Measurements from ENCODE around the gene SPRR1B.
"Not testable (repeated sequence)": the region's sequence is repeated elsewhere in the genome, so short reads cannot be mapped to it uniquely, and the experiment has no call there.

Gene SPRR1B, protein sequence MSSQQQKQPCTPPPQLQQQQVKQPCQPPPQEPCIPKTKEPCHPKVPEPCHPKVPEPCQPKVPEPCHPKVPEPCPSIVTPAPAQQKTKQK

DNA sequence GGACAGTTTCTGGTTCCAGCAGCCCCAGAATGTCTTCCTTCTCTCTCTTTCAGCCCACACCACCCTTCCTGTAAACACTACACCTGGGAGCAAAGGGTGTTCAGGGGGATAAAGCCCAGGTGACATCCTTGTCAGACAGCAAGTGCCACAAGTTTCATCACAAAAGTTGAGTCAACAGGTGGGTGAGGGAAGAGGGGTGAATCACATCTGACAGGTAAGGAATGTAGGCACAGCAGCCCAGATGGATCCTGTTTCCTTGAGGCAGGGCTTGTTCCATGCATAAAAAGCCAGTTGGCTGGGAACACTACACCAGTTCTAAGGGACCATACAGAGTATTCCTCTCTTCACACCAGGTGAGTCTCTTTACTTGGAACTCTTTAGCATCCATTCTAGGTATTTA is at the start of gene SPRR1B:
Gene SPRR1B, plus strand, starts transcription at position 309 of the 400 bp plus-strand sequence. CDS start 1,143 bp downstream, outside the sequence.
- no peak for DNase-seq

DNA sequence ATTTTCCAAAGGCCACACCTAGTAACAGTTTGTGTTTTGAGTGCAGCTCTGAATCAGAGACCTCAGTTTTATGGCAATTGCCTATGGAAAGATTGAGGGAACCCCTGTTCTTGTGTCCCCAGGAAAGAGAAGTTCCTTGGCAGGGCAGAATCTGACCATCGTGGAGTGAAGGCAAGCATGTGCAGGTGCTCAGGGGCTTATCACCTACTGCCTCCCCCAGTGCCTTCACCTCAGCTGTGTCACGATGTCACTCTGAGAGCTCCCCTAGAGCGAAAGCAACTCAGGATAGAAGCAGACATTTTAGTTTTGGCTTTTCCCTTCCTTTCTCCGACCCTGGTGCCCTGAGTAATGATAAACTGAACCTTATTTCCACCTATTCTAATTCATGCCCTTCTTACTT is 48.9 kb upstream of the SPRR1B start:
- DNase-seq = no peak

DNA sequence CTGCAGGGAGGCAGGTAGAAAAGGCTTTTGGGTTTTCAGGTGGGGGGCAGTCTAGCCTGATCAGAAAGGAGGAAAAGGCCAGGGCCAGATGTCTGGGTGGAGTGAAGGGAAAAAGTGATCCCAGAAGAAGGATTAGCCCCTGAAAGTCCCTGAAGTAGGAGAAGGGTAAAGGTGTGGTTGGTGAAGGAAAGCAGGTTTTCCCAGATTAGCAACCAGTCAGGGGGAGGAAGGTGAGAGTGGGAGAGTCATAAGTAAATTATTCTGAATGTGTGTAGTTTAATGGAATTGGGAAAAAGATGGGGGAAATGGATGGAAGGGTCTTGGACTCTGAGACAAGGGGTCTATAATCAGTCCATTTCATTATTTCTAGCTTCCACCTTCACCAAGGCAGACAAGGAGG is 47.8 kb upstream of the SPRR1B start:
- DNase-seq = no peak

- no peak for DNase-seq
Observed at GRCh38 chr1:152983743-152984142, 47.3 kb upstream of the SPRR1B start, which contains the start of gene SPRR1A. Gene SPRR1A, plus strand, starts transcription at chr1:152984081. Its CDS starts 1,150 bp downstream, at chr1:152985231.

DNA sequence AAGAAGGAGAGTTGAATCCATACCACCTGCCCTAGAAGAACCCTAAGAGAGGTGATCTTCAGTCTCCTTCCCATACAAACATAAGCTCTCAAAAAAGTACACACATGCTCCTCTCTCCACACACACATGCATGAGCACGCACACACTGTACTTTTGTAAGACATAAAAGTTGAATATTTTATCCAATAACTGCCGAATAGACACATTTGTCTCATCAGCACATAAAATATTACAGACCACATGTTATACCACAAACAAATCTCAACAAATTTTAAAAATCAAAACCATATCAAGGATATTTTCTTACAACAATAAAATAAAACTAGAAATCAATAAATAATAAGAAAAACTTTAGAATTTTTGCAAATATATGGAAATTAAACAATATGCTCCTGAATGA is 44.4 kb upstream of the SPRR1B start:
- no peak for DNase-seq

GRCh38 chr1:152993186-152993585 is 37.8 kb upstream of the SPRR1B start:
- no peak for DNase-seq

DNA sequence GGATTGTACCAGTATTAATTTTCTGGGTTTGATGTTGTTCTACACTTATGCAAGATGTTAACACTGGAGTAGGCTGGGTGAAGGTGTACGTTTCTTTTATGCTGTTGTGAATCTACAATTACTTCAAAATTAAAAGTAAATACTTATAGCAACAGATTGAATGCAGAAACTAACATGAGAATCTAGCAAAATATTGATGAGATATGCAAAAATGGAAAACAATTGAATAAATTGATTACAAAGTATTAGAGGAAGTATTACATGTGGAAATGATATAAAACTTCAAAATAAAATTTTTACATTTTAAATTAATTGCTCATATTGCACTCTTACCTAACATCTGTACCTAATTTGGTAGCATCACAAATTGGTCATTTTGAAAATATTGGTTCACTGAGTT is 35.2 kb upstream of the SPRR1B start:
- DNase-seq = no peak

DNA sequence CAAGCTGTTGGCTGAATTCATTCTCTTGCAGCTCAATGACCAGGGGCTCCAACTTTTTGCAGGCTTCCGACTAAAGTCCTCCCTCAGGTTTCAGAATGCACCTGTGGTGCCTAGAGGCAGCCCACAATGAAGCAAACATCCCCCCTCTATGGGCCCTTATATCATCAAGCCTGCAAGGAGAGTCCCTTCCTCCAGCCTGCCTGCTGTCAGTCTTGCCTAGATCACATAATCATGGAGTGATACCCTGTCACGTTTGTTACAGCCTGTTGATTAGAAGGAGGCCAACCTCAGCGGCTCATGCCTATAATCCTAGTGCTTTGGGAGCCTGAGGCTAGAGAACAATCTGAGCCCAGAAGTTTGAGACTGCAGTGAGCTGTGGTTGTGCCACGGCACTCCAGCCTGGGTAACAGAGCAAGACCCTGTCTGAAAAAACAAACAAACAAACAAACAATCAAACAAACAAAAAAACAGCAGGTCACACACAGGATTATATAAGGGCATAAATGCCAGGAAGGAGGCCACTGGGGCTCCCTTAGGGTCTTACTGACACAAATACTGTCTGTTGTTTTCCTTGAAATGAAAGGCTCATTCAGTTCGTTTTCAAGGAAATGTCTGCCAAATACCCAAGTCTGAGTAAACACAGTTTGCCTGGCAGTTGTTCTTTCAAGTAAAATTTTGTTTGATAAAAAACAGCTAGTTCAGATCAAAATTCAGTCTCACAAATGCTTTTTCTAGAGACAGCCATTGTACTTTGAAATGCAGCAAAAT is 34.2 kb upstream of the SPRR1B start:
- no peak for DNase-seq

GRCh38 chr1:152997901-152998300 is 33.1 kb upstream of the SPRR1B start:
- no peak for DNase-seq

GRCh38 chr1:152998476-152998875 is 32.5 kb upstream of the SPRR1B start:
- DNase-seq = no peak

DNA sequence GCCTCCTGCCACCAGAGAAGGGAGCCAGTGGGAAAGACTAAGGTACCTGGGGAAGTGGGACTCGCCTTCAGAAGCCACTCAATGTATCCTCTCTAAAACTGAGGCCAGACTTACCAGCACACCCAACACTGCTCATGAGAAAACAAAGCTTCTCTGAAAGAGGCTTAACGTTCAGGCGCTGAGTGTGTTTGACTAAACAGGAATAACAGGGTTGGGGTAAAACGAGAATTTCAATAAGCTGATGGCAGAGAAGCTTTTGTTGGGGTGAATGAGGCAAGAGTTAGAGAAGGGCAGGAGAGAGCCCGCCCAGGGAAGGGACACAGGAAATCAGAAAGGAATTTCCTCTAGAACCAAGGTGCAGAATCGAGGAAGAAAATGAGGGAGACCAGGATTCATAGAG is 31.2 kb upstream of the SPRR1B start:
- no peak for DNase-seq

DNA sequence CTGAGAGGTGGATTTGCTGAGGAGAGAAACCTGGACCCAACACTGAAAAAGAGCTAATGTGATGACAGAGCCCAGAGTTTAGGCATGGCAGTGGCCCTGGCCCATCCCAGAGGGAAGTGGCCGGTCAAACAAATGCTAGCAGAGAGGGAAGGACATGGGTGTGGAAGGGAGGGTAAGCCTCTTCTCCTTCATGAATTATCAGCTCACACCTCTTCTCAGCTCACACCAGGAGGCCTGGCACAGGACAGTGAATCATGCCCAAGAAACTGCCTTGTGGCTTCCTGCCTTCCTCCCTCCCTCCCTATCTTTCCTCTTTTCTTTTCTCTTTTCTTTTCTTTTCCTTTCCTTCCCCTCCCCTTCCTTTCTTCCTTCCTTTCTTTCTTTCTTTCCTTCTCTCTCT is 30.7 kb upstream of the SPRR1B start:
- DNase-seq = no peak

DNA sequence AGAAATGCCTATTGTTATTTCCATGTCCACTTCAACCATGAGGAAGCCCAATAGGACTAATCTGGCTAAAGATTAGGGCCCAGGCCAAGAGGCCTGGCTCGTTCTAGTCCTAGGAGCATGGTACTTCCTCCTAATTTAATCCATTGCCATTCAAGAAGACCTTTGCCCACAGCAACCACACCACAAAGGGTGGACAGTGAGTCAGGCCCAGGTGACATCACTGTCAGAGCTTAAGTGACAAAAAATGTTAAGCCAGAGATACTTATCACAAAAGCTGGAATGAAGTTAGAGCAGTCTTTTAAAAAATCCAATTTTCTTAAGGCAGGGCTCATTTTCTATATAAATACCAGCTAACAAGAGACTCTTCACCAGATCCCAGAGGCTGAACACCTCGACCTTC is 29.6 kb upstream of the SPRR1B start, which contains the start of gene SPRR3:
Gene SPRR3, plus strand, starts transcription at position 368 of the 400 bp plus-strand sequence. CDS start 1,272 bp downstream, outside the sequence.
- no peak for DNase-seq

DNA sequence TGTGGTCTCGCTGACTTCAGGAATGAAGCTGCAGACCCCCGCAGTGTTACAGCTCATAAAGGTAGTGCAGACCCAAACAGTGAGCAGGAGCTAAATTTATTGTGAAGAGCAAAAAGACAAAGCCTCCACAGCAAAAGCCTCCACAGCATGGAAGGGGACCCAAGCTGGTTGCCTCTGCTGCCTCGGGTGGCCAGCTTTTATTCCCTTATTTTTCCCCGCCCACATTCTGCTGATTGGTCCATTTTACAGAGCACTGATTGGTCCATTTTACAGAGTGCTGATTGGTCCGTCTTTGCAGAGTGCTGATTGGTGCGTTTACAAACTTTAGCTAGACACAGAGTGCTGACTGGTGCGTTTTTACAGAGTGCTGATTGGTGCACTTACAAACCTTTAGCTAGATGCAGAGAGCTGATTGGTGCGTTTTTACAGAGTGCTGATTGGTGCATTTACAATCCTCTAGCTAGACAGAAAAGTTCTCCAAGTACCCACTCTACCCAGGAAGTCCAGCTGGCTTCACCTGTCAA is 19.7 kb upstream of the SPRR1B start:
- not testable (repeated sequence) for DNase-seq

DNA sequence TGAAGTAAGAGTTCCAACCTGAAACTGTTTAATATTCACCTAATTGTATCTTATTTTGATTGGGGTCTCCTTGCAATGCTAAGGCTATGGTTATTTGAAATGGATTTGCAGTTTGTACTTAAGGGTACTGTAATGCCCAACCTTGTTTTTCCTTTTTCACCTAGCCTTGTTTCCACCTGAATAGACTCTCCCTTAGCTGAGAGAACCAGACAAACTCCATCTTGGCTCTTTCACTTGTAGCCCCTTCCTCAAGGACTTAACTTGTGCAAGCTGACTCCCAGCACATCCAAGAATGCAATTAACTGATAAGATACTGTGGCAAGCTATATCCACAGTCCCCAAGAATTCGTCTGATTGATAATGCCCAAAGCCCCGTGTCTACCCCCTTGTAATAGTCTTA is 9.2 kb upstream of the SPRR1B start:
- not testable (repeated sequence) for DNase-seq

GRCh38 chr1:153022340-153022739 is 8.7 kb upstream of the SPRR1B start:
- not testable (repeated sequence) for DNase-seq

- DNase-seq = no peak
Observed at GRCh38 chr1:153023109-153023508, 7.9 kb upstream of the SPRR1B start.

- no peak for DNase-seq
Observed at GRCh38 chr1:153024413-153024812, 6.6 kb upstream of the SPRR1B start.

- DNase-seq = no peak
Observed at GRCh38 chr1:153025797-153026196, 5.2 kb upstream of the SPRR1B start.

GRCh38 chr1:153028766-153029165 is 2.2 kb upstream of the SPRR1B start:
- DNase-seq = no peak

GRCh38 chr1:153032073-153032472 is 1.1 kb downstream of the SPRR1B start:
- DNase-seq = no peak

- no peak for DNase-seq
Observed at GRCh38 chr1:153032677-153033308, 1.8 kb downstream of the SPRR1B start.

DNA sequence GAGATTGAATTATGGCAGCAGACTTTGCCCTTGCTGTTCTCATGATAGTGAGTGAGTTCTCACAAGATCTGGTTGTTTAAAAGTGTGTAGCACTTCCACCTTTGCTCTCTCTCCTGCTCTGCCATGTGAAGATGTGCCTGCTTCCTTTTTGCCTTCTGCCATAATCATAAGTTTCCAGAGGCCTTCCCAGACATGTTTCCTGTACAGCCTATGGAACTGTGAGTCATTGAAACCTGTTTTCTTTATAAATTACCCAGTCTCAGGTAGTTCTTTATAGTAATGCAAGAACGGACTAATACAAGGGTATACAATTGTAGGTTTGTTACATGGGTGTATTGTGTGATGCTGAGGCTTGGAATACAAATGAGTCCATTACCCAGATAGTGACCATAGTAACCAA is 4.2 kb downstream of the SPRR1B start:
- no peak for DNase-seq
